NCI-H748 treated with DMSO at 0.1 percent for 48 hours (cell line): Measurements from ENCODE around the gene MTSS2.

Source experiments
- DNase-seq: peaks from one replicate; lab custom pipeline; 2025; lab: John Stamatoyannopoulos, UW

The MTSS2 gene

DNA sequence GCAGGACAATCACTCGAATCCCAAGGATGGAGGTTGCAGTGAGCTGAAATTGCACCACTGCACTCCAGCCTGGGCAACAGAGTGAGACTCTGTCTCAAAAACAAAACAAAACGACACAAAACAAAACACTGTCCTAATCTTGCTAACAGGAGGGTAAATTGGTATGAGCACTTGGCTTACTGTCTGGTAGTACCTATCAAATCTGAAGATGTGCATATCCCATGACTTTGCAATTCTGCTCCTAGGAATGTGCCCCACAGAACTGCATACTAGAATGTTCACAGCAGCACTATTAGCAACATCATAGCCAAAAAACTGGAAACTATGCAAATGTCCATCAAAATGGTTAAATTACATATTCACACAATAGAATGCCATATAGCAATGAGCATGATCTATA, 15.7 kb downstream of the MTSS2 start:
- DNase-seq, result no peak

DNA sequence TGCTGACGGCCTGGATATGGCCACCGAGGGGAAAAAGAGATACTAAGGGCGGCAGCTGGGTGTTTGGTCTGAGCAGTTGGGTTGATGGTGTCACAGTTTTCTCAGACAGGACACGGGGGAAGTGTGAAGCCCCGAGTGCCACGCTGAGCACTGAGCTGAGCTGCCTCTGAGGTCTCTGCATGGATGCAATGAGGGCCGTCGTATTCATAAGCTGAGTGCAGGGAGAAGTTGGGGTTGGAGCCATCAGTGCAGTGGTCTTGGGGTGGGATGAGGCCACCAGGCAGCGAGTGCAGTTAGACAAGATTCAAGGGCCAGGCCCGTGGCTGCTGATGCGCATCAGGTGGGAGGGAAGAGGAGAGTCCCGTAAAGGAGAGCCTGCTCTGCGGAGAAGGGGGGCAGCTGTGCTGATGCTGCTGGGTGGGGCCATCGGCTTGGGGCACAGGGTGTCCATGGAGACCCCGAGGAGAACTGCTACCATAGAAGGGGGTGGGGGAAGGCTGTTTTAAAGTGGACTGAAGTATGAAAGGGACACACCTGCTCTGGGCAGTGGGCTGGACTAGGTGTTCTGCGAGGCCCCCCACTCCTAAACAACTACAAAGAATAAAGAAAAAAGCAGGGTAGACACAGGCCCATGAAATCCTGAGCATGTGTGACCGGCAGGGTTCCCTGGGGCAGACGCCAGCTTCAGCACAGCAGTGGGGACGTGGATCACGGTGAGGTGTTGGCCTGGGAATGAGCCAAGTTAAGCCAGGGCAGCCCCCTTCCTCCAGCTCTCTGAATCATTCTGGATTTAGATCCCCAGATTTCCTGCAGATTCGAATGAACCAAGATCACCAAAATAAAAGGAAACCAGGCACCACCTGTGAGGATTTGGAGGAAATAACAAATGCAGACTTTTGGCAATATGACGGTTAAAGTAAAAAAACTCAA, 19.8 kb downstream of the MTSS2 start:
- DNase-seq, result no peak

DNA sequence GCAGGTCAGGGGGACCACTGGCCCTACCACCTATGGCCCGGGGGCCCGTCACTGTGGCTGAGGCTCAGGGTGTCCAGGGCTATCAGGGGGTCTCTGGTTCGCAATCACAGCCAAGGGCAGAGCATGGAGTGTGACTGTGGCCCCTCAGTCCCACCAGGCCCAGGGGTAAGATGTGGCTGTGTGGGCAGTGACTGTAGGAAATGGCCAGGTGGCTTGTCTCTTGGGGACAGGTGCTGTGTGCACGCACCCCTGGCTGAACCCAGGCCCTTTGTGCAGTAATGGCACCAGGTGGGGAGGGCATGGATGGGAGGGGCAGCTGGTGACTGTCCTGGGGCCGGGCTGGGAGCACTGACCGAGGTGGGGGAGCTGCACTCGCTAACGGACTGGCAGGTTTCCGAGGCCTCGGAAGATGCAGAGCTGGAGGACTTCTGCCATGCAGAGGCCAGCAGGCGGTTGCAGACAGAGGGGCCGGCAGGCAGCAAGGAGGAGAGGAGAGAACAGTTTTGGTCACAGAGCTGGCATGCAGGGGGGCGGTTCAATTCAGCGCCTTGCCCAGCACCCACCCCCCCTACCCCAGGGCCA, 20.6 kb downstream of the MTSS2 start:
- DNase-seq, result no peak

DNA sequence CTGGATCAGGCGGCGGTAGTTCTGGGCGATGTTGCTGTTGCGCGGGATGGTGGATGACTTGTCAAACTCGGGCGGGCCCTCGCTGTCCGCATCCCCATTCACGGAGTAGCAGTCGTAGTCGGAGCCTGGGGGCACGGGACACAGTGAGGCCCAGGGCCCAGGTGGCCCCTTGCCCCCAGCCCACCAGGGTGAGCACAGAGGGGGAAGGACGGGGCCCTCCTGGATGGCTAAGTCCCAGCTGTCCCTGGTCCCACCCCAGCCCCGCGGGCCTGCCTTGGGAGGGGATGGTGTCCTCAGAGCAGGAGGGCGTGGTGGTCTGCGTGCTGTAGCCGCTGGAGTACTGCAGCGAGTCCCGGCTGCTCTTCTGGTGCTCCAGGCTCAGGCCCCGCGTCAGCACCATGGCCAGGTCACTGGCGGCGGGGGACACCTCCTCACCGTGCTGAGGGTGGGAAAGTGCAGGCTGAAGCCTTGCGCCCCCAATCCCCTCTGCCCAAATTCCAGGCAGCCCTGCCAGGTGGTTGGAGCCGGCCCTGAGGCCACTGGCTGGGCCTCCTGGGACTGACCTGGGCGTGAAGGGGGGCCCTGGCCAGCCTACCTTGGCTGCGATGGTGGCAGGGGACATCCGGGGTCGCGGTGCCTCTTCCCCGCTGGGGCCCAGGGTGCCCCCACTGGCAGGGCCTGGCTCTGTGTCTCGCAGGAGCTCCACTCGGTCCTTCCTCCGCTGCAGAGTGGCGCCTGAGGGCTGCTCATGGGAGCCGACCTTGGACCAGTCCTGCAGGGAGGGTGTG, 21.3 kb downstream of the MTSS2 start:
- DNase-seq, result no peak

DNA sequence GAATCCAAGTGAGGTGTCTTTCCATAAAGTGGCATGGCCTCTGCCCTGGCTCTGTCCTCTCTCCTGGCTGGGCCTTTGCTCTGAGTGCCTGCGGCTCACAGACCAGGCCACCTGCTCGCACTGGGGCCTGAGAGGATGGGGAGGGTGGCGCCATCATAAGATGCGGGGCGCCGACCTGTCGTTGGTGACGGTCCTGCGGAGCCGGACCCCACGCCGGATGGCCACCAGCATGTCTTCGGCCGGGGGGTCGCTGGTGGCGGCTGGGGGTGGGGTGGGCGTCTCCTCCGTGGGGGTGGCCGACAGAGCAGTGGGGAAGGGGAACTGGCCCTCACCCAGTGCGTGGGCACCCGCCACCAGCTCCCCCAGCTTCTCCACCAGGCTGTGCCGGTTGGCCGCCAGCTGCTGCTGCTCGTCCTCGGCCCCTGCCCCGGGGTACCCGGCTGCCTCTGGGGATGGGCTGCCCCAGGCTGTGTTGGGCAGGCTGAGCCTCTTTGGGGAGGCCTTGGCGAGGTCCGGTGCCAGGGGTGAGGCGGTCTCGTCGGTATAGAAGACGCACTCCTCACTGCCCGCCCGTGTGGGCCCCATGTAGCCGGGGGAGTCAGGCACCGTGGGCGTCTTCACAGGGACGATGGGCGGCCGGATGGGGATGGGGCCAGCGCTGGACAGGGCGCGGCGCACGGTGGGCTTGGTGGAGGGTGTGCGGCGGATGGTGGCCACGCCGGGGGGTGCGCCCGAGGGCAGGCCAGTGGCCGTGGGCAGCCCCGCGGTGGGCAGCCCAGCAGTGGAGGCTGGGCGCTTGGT, 22.1 kb downstream of the MTSS2 start:
- no peak for DNase-seq

DNA sequence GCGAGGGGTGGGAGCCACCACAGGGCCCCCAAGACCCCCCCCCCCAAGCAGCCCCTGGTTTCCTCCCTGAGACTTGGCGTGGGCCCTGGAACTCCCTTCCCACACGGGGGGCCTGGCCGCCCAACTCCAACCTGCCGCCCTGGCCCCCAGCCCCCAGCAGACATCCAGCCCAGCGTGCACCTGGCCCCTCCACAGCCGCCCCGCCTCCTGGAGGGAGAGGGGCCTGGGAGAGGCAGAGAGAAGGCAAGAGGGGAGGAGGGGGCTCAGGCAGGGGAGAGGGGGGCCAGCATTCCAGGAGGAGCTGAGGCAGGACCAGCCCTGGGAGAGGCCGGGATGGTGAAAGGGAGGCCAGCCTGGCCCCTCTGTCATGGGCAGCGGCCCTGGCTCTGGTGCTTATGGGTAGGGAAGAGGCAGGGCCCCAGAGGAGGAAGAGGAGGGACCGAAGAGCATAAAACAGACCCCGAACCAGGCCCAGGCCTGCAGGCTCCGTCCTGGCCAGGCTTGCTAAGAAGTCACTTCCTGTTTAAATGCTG, 22.8 kb downstream of the MTSS2 start:
- no peak for DNase-seq

DNA sequence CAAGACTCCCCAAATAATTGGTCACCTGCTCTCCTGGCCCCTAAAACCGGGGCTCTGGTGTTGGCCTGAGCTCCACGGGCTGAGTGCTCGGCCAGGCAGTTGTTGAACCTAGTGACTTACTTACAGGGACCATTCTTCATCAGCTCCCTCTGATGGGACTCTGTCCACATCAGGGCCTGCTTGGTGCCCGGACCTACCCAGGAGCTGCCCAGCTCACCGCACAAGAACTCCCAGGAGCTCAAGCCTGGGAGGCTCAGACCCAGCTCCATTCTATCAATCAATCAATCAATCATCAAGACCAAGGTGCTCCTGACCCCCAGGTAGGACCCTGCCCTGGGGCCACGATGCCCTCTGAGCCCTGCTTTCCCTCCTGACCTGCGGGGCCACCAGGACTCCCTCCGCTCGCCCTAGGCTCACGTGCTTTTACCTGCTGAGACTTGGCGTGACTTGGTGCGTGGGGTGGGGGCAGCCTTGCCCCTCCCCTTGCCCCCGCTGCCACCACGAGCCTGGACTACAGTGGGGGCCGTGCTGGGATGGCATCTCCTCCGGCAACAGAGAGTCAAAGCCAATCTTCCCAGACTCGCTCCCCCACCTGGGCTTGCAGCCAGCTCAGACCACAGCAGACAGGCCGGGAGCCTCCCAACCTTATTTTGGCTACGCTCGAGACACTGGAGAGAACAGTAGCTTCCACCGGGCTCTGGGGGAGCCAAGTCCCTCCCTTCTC, 23.8 kb downstream of the MTSS2 start:
- DNase-seq, result no peak

DNA sequence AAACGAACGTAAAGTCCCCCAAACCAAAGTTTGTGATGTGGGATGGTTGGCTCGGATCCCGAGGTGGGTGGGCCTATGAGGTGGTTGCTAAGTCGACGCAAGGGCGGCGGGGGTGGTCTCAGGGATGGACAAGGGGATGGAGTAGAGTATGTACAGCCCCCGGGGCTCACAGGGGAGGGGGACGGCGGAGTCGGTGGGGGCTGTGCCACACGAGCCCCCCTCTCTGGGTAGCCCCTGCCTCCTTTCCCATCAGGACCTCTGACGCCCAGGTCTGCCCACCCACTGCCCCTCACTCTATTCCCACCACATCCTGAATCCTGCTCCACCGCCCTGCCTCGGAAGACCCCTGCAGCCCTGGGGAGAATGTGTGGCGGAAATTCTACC, 24.3 kb downstream of the MTSS2 start:
- DNase-seq, result no peak

DNA sequence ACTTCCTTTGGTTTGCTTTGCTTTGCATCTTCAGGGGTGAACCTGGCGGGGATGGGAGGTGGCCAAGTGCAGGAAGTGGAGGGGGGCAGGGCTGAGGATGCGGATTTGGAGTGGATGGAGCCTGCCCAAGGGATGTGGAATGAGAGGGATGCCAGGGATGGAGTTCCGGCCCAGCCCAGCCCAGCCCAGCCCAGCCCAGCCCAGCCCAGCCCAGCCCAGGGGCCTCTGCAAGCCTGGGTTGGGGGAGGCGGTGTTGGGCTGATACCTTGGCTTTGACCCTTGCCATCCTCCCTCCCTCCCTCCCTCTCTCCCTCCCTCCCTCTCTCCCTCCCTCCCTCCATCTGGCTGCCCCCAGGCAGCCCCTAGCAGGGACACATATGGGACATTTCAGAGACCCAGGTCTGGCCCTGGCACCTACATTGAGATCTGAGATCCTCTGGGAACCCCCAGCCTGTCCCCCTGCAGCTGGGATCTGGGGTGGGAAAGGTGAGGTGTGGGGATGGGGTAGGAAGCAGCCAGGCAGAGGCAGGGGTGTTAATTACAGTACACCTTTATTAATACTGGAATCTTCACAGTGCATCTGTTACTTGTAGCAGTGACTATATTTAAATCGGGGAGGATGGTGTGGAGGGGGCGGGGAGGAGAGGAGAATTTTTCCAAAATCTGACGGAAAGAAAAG, 25.0 kb downstream of the MTSS2 start:
- DNase-seq, result no peak

DNA sequence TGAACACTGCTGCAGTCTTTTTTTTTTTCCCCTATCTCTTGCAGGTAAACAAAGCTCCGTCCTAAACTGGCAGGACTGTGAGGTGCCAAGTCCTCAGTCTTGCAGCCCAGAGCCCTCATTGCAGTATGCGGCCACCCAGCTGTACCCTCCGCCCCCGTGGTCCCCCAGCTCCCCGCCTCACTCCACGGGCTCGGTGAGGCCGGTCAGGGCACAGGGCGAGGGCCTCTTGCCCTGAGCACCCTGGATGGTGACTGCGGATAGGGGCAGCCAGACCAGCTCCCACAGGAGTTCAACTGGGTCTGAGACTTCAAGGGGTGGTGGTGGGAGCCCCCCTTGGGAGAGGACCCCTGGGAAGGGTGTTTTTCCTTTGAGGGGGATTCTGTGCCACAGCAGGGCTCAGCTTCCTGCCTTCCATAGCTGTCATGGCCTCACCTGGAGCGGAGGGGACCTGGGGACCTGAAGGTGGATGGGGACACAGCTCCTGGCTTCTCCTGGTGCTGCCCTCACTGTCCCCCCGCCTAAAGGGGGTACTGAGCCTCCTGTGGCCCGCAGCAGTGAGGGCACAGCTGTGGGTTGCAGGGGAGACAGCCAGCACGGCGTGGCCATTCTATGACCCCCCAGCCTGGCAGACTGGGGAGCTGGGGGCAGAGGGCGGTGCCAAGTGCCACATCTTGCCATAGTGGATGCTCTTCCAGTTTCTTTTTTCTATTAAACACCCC, 25.7 kb downstream of the MTSS2 start:
- DNase-seq, result no peak

DNA sequence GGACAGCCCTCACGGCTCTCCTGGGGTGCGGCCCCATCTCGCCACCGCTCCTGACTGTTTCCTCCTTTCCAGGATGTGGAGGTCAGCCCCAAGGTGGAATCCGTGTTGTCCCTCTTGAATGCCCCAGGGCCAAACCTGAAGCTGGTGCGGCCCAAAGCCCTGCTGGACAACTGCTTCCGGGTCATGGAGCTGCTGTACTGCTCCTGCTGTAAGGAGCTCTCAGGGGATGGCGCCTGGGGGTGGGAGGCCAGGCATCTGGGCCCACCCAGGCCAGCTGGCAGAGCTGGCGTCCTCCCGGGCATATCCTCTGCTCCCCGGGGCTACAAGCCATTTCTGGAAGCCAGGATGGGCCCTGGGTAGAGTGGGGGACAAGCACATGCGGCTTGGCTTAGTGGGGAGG, 26.3 kb downstream of the MTSS2 start:
- DNase-seq, result no peak

DNA sequence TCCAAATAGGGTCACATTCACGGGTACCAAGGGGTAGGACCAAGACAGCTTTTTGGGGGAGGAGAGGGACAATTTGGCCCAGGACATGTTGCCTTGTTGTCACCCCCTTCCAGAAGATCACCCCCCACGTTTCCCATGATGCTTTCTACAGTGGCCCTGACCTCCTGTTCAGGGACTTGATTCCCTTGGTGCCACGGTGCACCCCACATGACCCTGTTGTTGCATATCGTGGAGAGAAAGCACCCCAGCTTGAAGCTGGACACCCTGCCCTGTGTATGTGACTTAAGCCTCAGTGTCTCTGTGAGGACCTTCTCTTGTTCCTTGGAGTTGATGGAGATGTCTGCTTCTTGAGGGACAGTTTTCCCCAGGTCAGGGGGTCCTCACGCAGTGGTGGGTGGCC, 26.9 kb downstream of the MTSS2 start:
- DNase-seq, result no peak

DNA sequence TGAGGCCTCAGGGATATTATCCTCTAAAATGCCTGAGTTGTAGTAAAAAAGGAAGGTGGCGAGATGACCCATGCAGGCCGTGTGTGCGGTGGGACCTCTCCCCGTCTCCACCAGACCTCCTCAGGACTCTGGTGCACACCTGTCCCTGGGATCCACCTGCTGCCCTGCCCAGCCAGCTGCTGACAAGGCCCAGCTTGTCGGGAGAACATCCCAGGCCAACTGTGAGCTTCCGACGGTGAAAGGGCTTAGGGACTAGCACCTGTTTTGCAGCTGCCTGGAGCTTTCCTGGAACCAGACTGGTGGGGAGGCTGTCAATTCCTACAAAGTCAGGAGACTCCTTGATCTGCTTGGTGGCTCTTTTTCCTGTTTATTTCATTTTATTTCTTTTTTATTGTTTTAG, 27.9 kb downstream of the MTSS2 start:
- no peak for DNase-seq

DNA sequence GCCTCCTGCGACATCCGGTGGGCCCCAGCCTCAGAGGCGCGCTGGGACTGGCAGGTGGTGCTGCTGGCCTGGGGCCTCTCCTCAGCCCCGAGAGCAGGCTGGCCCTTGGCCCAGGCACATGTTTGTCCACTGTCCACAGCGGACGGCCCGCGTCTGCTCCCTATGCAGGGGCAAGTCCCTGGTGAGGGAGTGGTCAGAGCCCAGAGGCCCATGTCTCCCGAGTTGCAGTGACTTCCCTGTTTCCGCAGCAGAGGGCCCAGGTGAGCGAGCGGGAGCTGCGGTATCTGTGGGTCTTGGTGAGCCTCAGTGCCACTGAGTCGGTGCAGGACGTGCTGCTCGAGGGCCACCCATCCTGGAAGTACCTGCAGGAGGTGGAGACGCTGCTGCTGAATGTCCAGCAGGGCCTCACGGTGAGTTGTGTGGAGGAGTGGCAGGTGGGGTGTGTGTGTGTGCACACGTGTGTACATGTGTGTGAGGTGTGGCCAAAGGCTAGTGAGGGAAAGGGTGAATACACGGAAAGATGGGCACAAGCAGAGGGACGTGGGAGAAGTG, 29.1 kb downstream of the MTSS2 start:
- no peak for DNase-seq

DNA sequence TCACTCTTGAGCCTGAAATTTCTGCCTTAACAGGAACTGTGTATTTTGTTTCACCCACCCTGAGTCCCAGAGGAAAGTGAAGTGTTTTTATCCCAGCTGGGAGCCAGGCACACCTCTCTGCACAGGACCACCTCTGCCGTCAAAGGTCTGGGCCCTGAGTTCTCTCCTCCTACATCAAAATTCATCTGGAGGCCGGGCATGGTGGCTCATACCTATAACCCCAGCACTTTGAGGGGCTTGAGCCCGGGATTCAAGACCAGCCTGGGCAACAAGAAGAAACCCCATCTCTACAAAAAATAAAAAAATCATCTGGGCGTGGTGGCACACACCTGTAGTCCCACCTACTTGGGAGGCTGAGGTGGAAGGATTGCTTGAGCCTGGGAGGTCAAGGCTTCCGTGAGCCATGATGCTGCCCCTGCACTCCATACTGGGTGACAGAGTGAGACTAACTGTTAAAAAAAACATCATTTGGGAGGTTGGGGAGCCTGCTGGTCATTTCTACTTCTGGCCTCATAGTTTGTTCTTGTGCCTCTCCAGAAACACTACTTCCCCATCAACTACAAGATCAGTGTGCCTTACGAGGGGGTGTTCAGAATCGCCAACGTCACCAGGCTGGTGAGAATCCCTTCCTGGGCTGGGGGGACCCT, 29.7 kb downstream of the MTSS2 start:
- no peak for DNase-seq

DNA sequence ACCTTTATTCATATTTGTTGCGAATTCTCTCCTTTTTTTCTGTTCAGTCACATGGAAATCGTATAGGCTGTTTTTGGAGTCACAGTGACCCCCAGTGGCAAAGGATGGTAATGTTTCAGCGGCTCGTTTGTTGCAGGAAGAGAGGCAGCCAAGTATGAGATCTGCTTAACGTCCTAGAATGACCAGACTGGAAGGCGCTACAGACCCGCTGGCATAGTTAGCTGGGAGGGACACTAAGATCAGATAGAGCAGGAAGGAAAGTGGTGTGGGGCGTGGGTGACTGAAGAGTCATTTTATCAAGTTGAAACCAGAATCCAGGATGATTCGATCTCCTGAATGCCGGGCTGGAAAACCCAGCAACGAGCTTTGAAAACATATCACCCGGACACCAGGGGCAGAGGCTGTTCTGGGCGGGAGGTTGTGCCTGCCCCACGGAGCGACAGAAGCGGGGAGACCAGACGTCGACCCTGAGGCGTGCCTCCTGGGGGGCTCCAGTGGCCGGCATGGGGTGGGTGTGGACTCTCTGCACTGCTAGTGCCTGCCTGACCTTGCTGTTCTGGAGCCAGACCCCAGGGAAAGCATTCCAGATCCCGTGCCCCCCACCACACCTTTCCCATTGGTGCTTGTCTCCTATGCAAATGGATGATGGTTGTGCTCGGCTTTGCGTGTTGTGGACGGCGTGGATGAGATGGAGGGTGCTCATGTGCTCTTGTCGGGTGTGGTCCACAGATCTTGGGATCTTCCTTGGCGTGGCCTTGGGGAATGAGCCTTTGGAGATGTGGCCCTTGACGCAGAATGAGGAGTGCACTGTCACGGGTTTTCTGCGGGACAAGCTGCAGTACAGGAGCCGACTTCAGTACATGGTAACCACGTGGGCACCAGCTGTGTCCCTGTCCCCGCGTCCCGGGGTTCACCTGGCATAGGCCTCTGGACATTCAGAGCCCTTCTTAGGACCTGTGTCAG, 31.8 kb downstream of the MTSS2 start:
- peak; percentile 62 for DNase-seq

DNA sequence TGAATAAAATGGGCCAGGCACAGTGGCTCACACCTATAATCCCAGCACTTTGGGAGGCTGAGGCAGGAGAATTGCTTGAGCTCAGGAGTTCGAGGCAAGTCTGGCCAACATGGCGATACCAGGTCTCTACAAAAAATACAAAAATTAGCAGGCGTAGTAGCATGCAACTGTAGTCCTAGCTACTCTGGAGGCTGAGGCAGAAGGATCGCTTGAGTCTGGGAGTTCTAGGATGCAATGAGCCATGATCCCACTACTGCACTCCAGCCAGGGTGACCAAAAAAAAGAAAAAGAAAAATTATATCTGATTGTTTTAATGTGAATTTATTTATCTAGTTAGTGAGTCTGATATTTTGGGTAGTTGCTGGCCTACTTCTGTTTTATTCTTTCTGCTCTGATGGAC, 32.4 kb downstream of the MTSS2 start:
- DNase-seq, result no peak

DNA sequence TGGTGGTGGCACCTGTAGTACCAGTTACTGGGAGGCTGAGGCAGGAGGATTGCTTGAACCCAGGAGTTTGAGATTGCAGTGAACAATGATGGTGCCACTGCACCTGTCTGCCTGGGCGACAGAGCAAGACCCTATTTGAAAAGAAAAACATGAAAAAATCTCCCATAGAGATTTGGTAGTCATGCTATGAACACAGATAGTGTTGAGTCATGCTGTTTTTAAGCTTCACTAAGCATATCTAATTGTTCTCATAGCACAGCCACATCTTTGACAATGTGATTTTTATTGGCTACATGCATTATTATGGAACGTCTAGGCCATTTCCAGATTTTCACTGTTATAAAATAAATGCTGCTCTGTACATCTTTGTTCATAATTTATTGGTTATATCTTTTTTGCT, 33.5 kb downstream of the MTSS2 start:
- DNase-seq, result no peak
